Ectodermal cell (in vitro differentiated cells): Measurements from ENCODE around the gene MAFG.

ENCODE experiments used
- H3K27ac ChIP-seq: 2 replicates; pipeline ENCODE4 v1.7.0; 2013; ENCODE audit warnings: mild to moderate bottlenecking, low read depth, low read length; ENCODE audit not compliant: insufficient read depth, poor library complexity, severe bottlenecking
- H3K27me3 ChIP-seq: 2 replicates; pipeline ENCODE4 v1.7.0; 2013; ENCODE audit warnings: mild to moderate bottlenecking, low read length; ENCODE audit not compliant: insufficient read depth, control insufficient read depth, poor library complexity, severe bottlenecking
- H3K36me3 ChIP-seq: one replicate; pipeline ENCODE4 v1.7.0; 2013; ENCODE audit warnings: low read length; ENCODE audit not compliant: control insufficient read depth, insufficient read depth
- H3K4me1 ChIP-seq: one replicate; pipeline ENCODE4 v1.7.0; 2013; ENCODE audit warnings: low read length; ENCODE audit not compliant: control insufficient read depth, insufficient read depth
- H3K4me3 ChIP-seq: 2 replicates; pipeline ENCODE4 v1.7.0; 2013; ENCODE audit warnings: low read depth, low read length, control low read depth; ENCODE audit not compliant: insufficient read depth
- H3K9me3 ChIP-seq: 2 replicates; pipeline ENCODE4 v1.7.0; 2013; ENCODE audit warnings: mild to moderate bottlenecking, low read length, moderate library complexity; ENCODE audit not compliant: control insufficient read depth
- WGBS, 2 experiments: methylation state at CpG; one replicate each; pipeline ENCODE4 v1.1.7; 2013; ENCODE audit warnings: missing lambda C conversion rate in 2 of 2; 5-methylcytosine and 5-hydroxymethylcytosine counted together

Gene MAFG

GRCh38 chr17:81907219-81908145, 20.1 kb downstream of the MAFG start:
- Histone ChIP-seq H3K9me3 (no peaks in the 10 kb centered on the region), H3K36me3 (no peaks in the 10 kb centered on the region)
- 94 to 95% methylated on average over 26 of the region's 26 CpGs for WGBS, 2 experiments

GRCh38 chr17:81906476-81907218, 20.9 kb downstream of the MAFG start:
- Histone ChIP-seq H3K4me1 (peaks cover 7% of the 10 kb centered on the region), H3K27me3 (peaks cover 33% of the 10 kb centered on the region), H3K36me3 (no peaks in the 10 kb centered on the region), H3K4me3 (no peak overlapping the region), H3K9me3 (no peaks in the 10 kb centered on the region), H3K27ac (no peak overlapping the region)
- WGBS, 2 experiments, result 92% methylated on average over 15 of the region's 15 CpGs

More at GRCh38 chr17:81907219-81908145, 20.1 kb downstream of the MAFG start:
- Histone ChIP-seq H3K27ac (no peak overlapping the region), H3K4me1 (peaks cover 7% of the 10 kb centered on the region), H3K4me3 (no peak overlapping the region), H3K27me3 (peaks cover 24% of the 10 kb centered on the region)

GRCh38 chr17:81905993-81906392, 21.5 kb downstream of the MAFG start:
- H3K36me3 ChIP-seq, result no peaks in the 10 kb centered on the region
- WGBS, 2 experiments, result 94% methylated on average over 10 of the region's 10 CpGs
- H3K4me3 ChIP-seq, result no peak overlapping the region
- H3K9me3 ChIP-seq, result no peaks in the 10 kb centered on the region
- peaks cover 39% of the 10 kb centered on the region for H3K27me3 ChIP-seq
- no peak overlapping the region for H3K27ac ChIP-seq
- peaks cover 7% of the 10 kb centered on the region for H3K4me1 ChIP-seq

- H3K4me1 ChIP-seq, result peaks cover 5% of the 10 kb centered on the region
- H3K36me3 ChIP-seq, result no peaks in the 10 kb centered on the region
- 92 to 94% methylated on average over 16 of the region's 16 CpGs for WGBS, 2 experiments
- no peak overlapping the region for H3K4me3 ChIP-seq
- H3K9me3 ChIP-seq, result no peaks in the 10 kb centered on the region
- H3K27me3 ChIP-seq, result peaks cover 39% of the 10 kb centered on the region
- H3K27ac ChIP-seq, result no peak overlapping the region
Measured at GRCh38 chr17:81905424-81905875, 22.1 kb downstream of the MAFG start.

- H3K4me3 ChIP-seq, result no peak overlapping the region
- no peaks in the 10 kb centered on the region for H3K4me1 ChIP-seq
- no peak overlapping the region for H3K27ac ChIP-seq
- 91% methylated on average over 28 of the region's 28 CpGs for WGBS, 2 experiments
- peaks cover 33% of the 10 kb centered on the region for H3K27me3 ChIP-seq
- H3K36me3 ChIP-seq, result peaks cover 3% of the 10 kb centered on the region
- H3K9me3 ChIP-seq, result no peaks in the 10 kb centered on the region
Measured at GRCh38 chr17:81904600-81905423, 22.7 kb downstream of the MAFG start.

- WGBS, 2 experiments, result 94 to 95% methylated on average over 24 of the region's 24 CpGs
Measured at GRCh38 chr17:81903896-81904599, 23.5 kb downstream of the MAFG start.

GRCh38 chr17:81903415-81903831, 24.1 kb downstream of the MAFG start:
- Histone ChIP-seq H3K9me3 (no peaks in the 10 kb centered on the region), H3K27ac (no peak overlapping the region), H3K27me3 (peaks cover 30% of the 10 kb centered on the region), H3K36me3 (peaks cover 16% of the 10 kb centered on the region), H3K4me1 (no peaks in the 10 kb centered on the region), H3K4me3 (no peak overlapping the region)
- 93 to 94% methylated on average over 10 of the region's 10 CpGs for WGBS, 2 experiments

More at GRCh38 chr17:81903896-81904599, 23.5 kb downstream of the MAFG start:
- no peak overlapping the region for H3K27ac ChIP-seq
- H3K4me3 ChIP-seq, result no peak overlapping the region
- H3K27me3 ChIP-seq, result peaks cover 30% of the 10 kb centered on the region
- no peaks in the 10 kb centered on the region for H3K4me1 ChIP-seq
- H3K36me3 ChIP-seq, result peaks cover 11% of the 10 kb centered on the region
- H3K9me3 ChIP-seq, result no peaks in the 10 kb centered on the region

GRCh38 chr17:81902653-81903414, 24.7 kb downstream of the MAFG start:
- H3K27ac ChIP-seq, result no peak overlapping the region
- no peaks in the 10 kb centered on the region for H3K4me1 ChIP-seq
- WGBS, 2 experiments, result 67 to 68% methylated on average over 47 of the region's 47 CpGs
- peak overlapping the region; percentile 16 for H3K4me3 ChIP-seq
- peaks cover 30% of the 10 kb centered on the region for H3K27me3 ChIP-seq
- no peaks in the 10 kb centered on the region for H3K9me3 ChIP-seq
- H3K36me3 ChIP-seq, result peaks cover 21% of the 10 kb centered on the region
